ENCODE data around the gene GPR143. TPM values are rescaled to one million over a fixed set of nuclear protein-coding genes. Genes with fewer than 3 reads are reported as not detected.

Gene GPR143
- total and polyA plus RNA-seq, 9 donors: 0.39 to 1.5 (median 0.69) TPM

DNA sequence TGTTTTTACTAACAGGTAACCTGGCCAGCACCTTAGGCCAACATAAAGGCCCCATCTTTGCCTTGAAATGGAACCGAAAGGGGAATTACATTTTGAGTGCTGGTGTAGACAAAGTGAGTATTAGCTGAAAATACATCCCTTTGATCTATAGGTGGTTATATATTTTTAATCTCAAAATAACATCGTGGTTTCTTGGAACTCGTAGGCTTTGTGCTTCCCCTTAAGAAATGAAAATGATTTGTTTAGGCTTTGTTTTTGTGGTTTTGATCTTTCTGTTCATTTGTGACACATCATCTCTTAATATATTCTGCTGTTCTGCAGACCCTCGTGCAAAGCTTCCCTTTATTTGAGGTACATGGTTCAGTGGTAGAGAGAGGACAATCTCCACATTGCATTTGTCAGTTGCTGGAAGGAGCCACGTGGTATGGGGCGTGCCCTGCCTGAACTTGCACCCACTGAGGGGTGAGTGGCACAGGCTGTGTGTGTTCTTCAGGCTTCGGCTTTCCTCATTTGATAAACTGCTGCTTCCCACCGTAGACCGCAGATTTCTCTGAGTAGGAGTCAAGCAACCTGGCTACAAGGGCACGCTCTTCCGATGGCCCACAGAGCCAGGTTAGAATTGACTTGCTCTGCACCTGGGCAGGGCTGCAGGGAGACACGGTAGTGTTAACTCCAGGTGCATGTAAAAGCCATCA is 72.2 kb downstream of the GPR143 start:
- H3K27ac ChIP-seq (ENCODE audit: low read length): no peak overlapping the region
- DNase-seq: no peak
- H3K4me1 ChIP-seq (ENCODE audit: control insufficient read depth, insufficient read depth, low read length): no peaks in the 10 kb centered on the region
- H3K9me3 ChIP-seq (replicated peaks; ENCODE audit: control insufficient read depth, low read depth, low read length): peaks cover 3% of the 10 kb centered on the region
- 87% methylated on average over 8 of the region's 12 CpGs for WGBS (ENCODE audit: insufficient coverage)
- H3K36me3 ChIP-seq (ENCODE audit: control insufficient read depth, insufficient read depth, low read length): peaks cover 30% of the 10 kb centered on the region
- H3K27me3 ChIP-seq (ENCODE audit: control insufficient read depth, insufficient read depth, low read length): peaks cover 26% of the 10 kb centered on the region
- no peak overlapping the region for H3K4me3 ChIP-seq (ENCODE audit: low read length)

DNA sequence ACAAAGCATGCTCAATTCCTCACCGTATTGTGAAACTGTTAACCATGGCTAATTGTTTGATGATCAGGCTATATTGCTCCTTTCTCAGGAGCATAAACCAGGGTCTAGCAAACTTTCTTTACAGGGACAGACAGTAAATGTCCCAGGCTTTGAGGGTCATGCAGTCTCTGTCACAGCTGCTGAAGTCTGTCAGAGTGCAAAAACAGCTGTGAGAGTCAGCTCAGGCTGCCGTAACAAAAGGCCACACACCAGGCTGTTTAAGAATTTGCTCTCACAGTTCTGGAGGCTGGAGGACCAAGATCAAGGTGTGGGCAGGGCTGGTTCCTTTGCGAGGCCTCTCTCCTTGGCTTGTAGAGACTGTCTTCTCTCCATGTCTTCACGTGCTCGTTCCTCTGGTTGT is 75.6 kb downstream of the GPR143 start:
- Histone ChIP-seq H3K4me1 (ENCODE audit: control insufficient read depth, insufficient read depth, low read length) (no peaks in the 10 kb centered on the region), H3K27me3 (ENCODE audit: control insufficient read depth, insufficient read depth, low read length) (peaks cover 23% of the 10 kb centered on the region), H3K9me3 (replicated peaks; ENCODE audit: control insufficient read depth, low read depth, low read length) (peaks cover 3% of the 10 kb centered on the region), H3K36me3 (ENCODE audit: control insufficient read depth, insufficient read depth, low read length) (peaks cover 22% of the 10 kb centered on the region), H3K27ac (ENCODE audit: low read length) (no peak overlapping the region), H3K4me3 (ENCODE audit: low read length) (no peak overlapping the region)
- 75% methylated on average over 5 of the region's 5 CpGs for WGBS (ENCODE audit: insufficient coverage)
- peak; percentile 20 for DNase-seq

DNA sequence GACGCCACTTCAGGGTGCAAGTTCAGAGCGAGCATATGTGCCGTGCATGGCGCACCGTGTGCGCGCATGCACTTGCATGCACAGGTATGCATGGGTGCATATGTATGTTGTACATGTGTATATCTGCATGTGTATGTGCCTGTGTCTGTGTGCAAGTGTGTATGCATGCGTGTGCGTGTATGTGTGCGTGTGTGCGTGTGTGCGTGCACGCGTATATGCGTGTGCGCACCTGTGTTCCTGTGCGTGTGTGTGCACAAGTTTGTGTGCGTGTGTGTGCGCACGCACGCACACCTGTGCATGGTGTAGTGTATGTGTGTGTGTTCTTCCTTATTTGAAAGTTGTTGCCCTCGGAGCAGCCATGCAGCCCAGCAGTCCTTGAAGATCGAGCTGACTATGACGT is 76.8 kb downstream of the GPR143 start:
- Histone ChIP-seq H3K36me3 (ENCODE audit: control insufficient read depth, insufficient read depth, low read length) (peaks cover 27% of the 10 kb centered on the region), H3K27ac (ENCODE audit: low read length) (no peak overlapping the region)
- no peak for DNase-seq

DNA sequence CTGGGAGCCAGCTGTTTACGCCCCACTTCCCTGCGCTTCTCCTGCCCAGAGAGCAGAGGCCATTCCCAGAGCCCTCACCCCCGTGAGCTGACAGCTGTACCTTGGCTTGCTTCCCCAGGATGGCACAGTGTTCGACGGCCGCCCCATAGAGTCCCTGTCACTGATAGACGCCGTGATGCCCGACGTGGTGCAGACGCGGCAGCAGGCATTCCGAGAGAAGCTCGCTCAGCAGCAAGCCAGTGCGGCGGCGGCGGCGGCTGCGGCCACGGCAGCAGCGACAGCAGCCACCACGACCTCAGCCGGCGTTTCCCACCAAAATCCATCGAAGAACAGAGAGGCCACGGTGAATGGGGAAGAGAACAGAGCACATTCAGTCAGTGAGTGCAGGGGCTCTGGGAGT is 77.7 kb downstream of the GPR143 start:
- Histone ChIP-seq H3K4me3 (ENCODE audit: low read length) (no peak overlapping the region), H3K9me3 (replicated peaks; ENCODE audit: control insufficient read depth, low read depth, low read length) (peaks cover 3% of the 10 kb centered on the region), H3K36me3 (ENCODE audit: control insufficient read depth, insufficient read depth, low read length) (peaks cover 22% of the 10 kb centered on the region), H3K27ac (ENCODE audit: low read length) (no peak overlapping the region), H3K4me1 (ENCODE audit: control insufficient read depth, insufficient read depth, low read length) (no peaks in the 10 kb centered on the region), H3K27me3 (ENCODE audit: control insufficient read depth, insufficient read depth, low read length) (peaks cover 22% of the 10 kb centered on the region)
- WGBS (ENCODE audit: insufficient coverage): 92% methylated on average over 27 of the region's 27 CpGs
- no peak for DNase-seq

More for the DNA sequence above, 76.8 kb downstream of the GPR143 start:
- peaks cover 22% of the 10 kb centered on the region for H3K27me3 ChIP-seq (ENCODE audit: control insufficient read depth, insufficient read depth, low read length)
- H3K9me3 ChIP-seq (replicated peaks; ENCODE audit: control insufficient read depth, low read depth, low read length): peaks cover 3% of the 10 kb centered on the region
- no peak overlapping the region for H3K4me3 ChIP-seq (ENCODE audit: low read length)
- WGBS (ENCODE audit: insufficient coverage): 94% methylated on average over 21 of the region's 24 CpGs
- H3K4me1 ChIP-seq (ENCODE audit: control insufficient read depth, insufficient read depth, low read length): no peaks in the 10 kb centered on the region

DNA sequence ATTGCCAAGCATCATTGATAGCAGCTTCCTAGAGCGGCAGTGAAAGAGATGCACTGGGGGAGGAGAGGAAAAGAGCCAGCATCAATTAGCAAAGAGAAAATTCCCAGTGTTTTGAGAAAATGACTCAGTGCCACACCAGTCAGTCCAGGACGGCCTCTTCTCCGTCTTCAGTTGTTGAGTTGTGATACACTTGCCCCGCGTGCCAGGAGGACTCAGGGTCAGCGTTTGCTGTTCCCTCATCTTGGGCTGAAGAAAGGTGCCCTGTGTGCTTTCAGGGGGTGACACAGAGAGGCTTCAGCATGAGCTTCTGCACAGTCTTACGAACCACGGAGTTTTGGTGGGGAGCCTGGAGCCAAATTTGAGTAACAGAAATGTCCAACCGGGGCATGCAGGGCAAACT is 82.3 kb downstream of the GPR143 start:
- DNase-seq: no peak
- Histone ChIP-seq H3K4me1 (ENCODE audit: control insufficient read depth, insufficient read depth, low read length) (no peaks in the 10 kb centered on the region), H3K4me3 (ENCODE audit: low read length) (no peak overlapping the region), H3K9me3 (replicated peaks; ENCODE audit: control insufficient read depth, low read depth, low read length) (no peaks in the 10 kb centered on the region), H3K27me3 (ENCODE audit: control insufficient read depth, insufficient read depth, low read length) (peaks cover 26% of the 10 kb centered on the region), H3K27ac (ENCODE audit: low read length) (no peak overlapping the region), H3K36me3 (ENCODE audit: control insufficient read depth, insufficient read depth, low read length) (peaks cover 11% of the 10 kb centered on the region)
- 87% methylated on average over 8 of the region's 9 CpGs for WGBS (ENCODE audit: insufficient coverage)

DNA sequence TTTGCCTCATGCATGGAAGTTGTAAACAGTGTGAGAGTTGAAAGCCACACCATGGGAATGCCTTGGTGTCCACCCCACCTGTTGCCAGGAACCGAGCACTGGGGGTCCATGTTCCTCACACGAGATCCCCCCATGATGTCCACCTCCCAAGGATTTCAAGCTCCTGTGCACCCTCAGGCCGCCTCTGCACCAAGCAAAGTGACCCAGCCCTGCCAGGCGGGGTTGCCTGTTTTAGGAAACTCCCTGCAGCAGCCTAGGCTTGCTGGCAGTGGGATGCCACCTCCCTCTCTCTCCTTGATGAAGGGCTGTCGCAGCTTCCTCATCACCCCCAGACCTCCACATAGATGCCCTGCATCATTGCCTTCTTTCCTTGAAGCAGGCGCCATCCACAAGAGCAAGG is 82.8 kb downstream of the GPR143 start:
- H3K4me3 ChIP-seq (ENCODE audit: low read length): no peak overlapping the region
- H3K27me3 ChIP-seq (ENCODE audit: control insufficient read depth, insufficient read depth, low read length): peaks cover 26% of the 10 kb centered on the region
- H3K36me3 ChIP-seq (ENCODE audit: control insufficient read depth, insufficient read depth, low read length): peaks cover 11% of the 10 kb centered on the region
- DNase-seq: no peak
- 76% methylated on average over 6 of the region's 6 CpGs for WGBS (ENCODE audit: insufficient coverage)
- H3K4me1 ChIP-seq (ENCODE audit: control insufficient read depth, insufficient read depth, low read length): peaks cover 2% of the 10 kb centered on the region
- H3K27ac ChIP-seq (ENCODE audit: low read length): no peak overlapping the region
- H3K9me3 ChIP-seq (replicated peaks; ENCODE audit: control insufficient read depth, low read depth, low read length): no peaks in the 10 kb centered on the region

DNA sequence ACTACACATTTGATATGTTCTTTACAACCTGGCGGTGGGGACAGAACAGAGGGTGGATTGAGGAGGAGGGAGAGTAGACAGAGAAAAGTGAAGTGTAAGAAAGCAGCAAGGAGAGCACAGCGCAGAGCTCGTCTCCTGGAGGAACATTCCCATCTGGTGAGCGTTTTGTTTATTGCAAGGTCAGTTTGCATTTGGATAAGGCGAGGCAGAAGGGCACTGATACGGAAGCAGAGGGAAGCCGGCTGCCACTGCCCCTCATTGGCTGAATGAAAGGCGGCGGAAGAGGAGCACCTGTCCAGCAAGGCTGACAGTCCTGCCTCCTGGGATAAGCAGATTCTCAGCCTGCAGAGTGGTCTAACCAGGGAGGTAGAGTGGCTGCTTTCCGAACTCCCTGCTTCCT is 83.2 kb downstream of the GPR143 start:
- Histone ChIP-seq H3K27me3 (ENCODE audit: control insufficient read depth, insufficient read depth, low read length) (peaks cover 23% of the 10 kb centered on the region), H3K9me3 (replicated peaks; ENCODE audit: control insufficient read depth, low read depth, low read length) (no peaks in the 10 kb centered on the region), H3K4me3 (ENCODE audit: low read length) (no peak overlapping the region), H3K36me3 (ENCODE audit: control insufficient read depth, insufficient read depth, low read length) (peaks cover 11% of the 10 kb centered on the region), H3K4me1 (ENCODE audit: control insufficient read depth, insufficient read depth, low read length) (peaks cover 3% of the 10 kb centered on the region), H3K27ac (ENCODE audit: low read length) (no peak overlapping the region)
- DNase-seq: peak; percentile 59
- WGBS (ENCODE audit: insufficient coverage): 48% methylated on average over 9 of the region's 10 CpGs

DNA sequence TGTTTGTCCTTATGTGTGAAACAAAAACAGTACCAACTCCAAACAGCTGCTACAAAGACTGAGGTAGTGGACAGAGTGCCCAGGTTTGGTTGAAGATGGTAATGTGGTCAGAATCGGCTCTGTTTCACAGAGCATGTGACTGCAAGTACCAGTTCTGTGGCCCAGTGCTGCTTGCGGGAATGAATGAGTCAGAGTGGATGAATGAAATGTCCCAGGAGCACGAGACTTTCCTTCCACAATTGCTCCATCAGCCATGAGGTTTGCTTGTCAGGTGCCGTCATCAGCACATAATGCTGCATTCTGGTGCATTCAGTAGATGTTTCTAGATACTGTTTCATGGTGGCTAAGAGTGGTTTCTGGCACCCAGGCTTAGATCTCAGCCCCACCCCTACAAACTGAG is 84.2 kb downstream of the GPR143 start:
- peaks cover 4% of the 10 kb centered on the region for H3K4me1 ChIP-seq (ENCODE audit: control insufficient read depth, insufficient read depth, low read length)
- H3K27me3 ChIP-seq (ENCODE audit: control insufficient read depth, insufficient read depth, low read length): peaks cover 22% of the 10 kb centered on the region
- no peak overlapping the region for H3K4me3 ChIP-seq (ENCODE audit: low read length)
- DNase-seq: no peak
- H3K36me3 ChIP-seq (ENCODE audit: control insufficient read depth, insufficient read depth, low read length): peaks cover 11% of the 10 kb centered on the region
- 80% methylated on average over 1 of the region's 4 CpGs for WGBS (ENCODE audit: insufficient coverage)
- no peaks in the 10 kb centered on the region for H3K9me3 ChIP-seq (replicated peaks; ENCODE audit: control insufficient read depth, low read depth, low read length)
- H3K27ac ChIP-seq (ENCODE audit: low read length): no peak overlapping the region

DNA sequence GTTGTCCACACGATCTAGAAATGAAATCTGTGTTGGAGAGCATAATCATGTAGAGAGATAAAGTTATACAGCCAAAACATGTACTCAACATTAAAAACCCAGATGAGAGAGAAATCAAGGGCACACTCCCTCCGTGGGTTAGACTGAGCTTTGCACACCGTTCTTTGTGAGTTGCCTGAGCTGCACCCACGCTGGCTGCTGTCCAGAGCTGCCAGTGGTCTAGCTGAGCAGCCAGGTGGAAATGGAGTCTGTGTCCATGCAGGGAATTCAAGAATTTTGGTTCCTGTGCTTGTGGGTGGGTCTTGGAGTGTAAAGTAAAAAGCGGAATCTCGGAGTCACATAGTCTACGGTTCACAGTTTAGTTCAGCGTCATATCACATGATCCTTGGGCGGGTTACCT is 84.6 kb downstream of the GPR143 start:
- WGBS (ENCODE audit: insufficient coverage): 66% methylated on average over 4 of the region's 9 CpGs
- Histone ChIP-seq H3K36me3 (ENCODE audit: control insufficient read depth, insufficient read depth, low read length) (peaks cover 11% of the 10 kb centered on the region), H3K9me3 (replicated peaks; ENCODE audit: control insufficient read depth, low read depth, low read length) (no peaks in the 10 kb centered on the region), H3K4me1 (ENCODE audit: control insufficient read depth, insufficient read depth, low read length) (peaks cover 8% of the 10 kb centered on the region), H3K27ac (ENCODE audit: low read length) (no peak overlapping the region), H3K4me3 (ENCODE audit: low read length) (no peak overlapping the region), H3K27me3 (ENCODE audit: control insufficient read depth, insufficient read depth, low read length) (peaks cover 22% of the 10 kb centered on the region)
- no peak for DNase-seq

DNA sequence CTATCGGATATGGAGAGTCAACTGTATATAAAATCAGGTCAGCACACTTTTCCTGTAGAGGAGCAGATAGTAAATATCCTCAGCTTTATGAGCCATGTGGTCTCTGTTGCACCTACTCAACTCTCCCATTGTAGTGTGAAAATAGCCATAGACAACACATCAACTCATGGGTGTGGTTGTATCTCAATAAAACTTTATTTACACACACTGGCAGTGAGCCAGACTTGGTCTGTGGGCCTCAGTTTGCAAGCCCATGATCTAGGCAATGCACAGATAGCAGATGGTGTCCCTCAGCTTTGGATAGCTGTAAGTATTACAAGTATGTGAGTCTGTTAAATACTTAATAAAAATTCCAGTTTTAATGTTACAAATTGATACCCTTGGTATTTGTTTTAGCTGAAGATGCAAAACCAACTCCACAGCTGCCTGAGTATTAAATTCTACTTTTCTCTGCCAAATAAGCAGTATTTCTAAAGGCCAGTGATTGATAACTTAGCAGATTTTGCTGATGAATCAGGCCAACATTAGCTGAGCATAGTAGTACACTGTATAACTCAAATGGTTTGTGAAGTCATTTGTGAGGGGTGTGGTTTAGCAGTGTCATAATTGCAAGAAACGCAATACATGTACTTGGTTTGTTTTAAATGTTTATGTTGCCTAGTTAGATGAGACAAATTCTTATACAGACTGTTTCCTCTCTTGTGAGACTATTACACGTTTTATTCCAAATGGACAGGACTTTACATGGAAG is 87.3 kb downstream of the GPR143 start:
- Histone ChIP-seq H3K9me3 (replicated peaks; ENCODE audit: control insufficient read depth, low read depth, low read length) (no peaks in the 10 kb centered on the region), H3K4me1 (ENCODE audit: control insufficient read depth, insufficient read depth, low read length) (peaks cover 8% of the 10 kb centered on the region), H3K4me3 (ENCODE audit: low read length) (no peak overlapping the region), H3K27ac (ENCODE audit: low read length) (peak overlapping the region; percentile 38), H3K27me3 (ENCODE audit: control insufficient read depth, insufficient read depth, low read length) (peaks cover 26% of the 10 kb centered on the region), H3K36me3 (ENCODE audit: control insufficient read depth, insufficient read depth, low read length) (peaks cover 6% of the 10 kb centered on the region)
- peak; percentile 64 for DNase-seq
- WGBS (ENCODE audit: insufficient coverage): no CpG with 5 or more reads among the region's 3 CpGs
